GM21390 (cell line): ENCODE results near the gene HAL.

Experiments used
- ATAC-seq: cut with Tn5 transposase; IDR thresholded peaks from one replicate; pipeline ENCODE4 v1.9.1; 2021; ENCODE audit not compliant: unreplicated experiment

The HAL gene

DNA sequence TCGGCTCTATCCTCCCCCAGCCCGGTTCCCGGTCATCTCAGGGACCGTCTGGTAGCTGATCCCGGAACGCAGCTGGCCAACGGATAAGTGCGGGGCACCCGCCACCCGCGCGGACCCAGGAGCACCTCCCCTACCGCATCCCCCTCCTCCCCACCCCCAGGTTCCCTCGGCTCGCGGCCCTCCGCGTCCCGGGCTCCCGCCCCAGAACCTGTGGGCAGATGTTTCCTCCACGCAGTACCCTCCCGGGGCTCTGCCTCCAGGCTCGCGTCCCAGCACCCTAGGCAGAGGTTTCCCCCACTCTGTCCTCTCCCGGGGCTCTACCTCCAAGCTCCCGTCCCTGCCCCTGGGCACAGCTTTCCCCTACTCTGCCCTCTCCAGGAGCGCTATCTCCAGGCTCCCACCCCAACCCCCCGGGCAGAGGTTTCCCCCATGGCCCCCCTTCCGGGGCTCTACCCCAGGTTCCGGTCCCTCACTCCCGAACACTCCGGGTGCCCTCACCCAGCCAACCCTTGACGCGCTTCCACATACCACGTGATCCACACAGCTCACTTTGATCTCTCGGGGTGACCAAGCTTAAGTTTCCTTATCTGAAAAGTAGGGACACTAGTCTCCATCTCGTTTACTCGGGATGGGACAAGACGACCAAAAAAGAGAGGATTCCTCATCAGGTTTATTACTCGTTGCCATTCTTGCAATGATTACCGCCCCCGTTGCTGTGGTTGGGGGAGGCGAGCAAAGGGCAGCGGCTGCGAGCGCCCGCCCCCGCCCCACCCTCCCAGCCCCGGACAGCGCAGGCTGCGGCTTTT is 53.4 kb downstream of the HAL start, which contains the start of gene CCDC38:
Gene CCDC38, minus strand, starts transcription at position 91 of the 806 bp plus-strand sequence. CDS start 6,105 bp downstream, outside the sequence.
- peak; percentile 96 for ATAC-seq

GRCh38 chr12:95942101-95942523 is 54.0 kb downstream of the HAL start:
- ATAC-seq: peak; percentile 1

DNA sequence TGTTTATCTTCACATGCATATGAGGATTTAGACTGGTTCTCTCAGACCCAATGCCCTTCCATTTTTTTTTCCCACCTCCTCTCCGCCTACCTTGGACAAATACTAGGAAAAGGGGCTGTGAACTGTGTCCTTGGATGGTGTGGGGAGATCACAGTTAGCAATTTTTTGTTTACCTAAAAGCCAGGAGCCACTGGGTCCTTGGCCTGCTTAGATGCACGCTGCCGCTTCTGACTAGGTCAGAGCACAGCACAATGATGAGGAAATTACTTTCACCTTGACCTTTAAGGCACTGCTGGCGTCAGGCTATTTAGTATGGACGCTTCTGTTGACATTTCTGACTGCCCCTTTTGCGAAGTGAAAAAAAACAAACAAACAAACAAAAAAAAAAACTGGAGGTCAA is 55.6 kb downstream of the HAL start:
- ATAC-seq: no peak
